ENCODE measurements around the gene LNPEP. TPM values are rescaled to one million over a fixed set of nuclear protein-coding genes. Genes with fewer than 3 reads are reported as not detected.

LNPEP gene
- total RNA-seq, 1 donor from 2014 or later = 56.8 TPM

GRCh38 chr5:96962540-96962991 is 26.7 kb downstream of the LNPEP start:
- peaks cover 54% of the 10 kb centered on the region for H3K4me1 ChIP-seq
- H3K9me3 ChIP-seq (replicated peaks) = peaks cover 3% of the 10 kb centered on the region
- no peak overlapping the region for H3K4me3 ChIP-seq
- DNase-seq = no peak
- intact Hi-C loops (cut with micrococcal nuclease) = no loop called here
- H3K27me3 ChIP-seq (ENCODE audit: low read depth) = no peaks in the 10 kb centered on the region
- TF ChIP-seq, protein P1, sequence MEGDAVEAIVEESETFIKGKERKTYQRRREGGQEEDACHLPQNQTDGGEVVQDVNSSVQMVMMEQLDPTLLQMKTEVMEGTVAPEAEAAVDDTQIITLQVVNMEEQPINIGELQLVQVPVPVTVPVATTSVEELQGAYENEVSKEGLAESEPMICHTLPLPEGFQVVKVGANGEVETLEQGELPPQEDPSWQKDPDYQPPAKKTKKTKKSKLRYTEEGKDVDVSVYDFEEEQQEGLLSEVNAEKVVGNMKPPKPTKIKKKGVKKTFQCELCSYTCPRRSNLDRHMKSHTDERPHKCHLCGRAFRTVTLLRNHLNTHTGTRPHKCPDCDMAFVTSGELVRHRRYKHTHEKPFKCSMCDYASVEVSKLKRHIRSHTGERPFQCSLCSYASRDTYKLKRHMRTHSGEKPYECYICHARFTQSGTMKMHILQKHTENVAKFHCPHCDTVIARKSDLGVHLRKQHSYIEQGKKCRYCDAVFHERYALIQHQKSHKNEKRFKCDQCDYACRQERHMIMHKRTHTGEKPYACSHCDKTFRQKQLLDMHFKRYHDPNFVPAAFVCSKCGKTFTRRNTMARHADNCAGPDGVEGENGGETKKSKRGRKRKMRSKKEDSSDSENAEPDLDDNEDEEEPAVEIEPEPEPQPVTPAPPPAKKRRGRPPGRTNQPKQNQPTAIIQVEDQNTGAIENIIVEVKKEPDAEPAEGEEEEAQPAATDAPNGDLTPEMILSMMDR (IDR thresholded peaks at IDR 0.05; ENCODE audit: borderline replicate concordance) = no peak
- H3K36me3 ChIP-seq = no peaks in the 10 kb centered on the region
- H3K27ac ChIP-seq (replicated peaks) = peak overlapping the region; percentile 55

DNA sequence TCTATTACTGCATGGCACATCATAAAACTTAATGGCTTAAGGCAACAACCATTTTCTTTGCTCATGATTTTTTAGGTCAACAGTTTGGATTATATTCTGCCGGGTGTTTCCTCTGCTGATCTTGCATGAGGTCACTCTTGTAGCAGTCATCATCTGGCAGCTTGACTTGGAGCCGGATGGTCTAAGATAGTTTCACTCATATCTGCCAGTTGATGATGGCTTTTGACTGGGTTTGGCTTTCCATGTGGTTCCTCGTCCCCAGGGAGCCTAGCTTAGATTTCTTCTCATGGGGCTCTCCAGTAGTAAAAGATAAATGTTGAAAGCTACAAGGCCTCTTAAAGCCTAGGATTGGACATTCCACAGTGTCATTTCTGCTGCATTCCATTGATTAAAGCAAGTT is 27.4 kb downstream of the LNPEP start:
- H3K9me3 ChIP-seq (replicated peaks) = peaks cover 3% of the 10 kb centered on the region
- intact Hi-C loops (cut with micrococcal nuclease) = no loop called here
- no peaks in the 10 kb centered on the region for H3K36me3 ChIP-seq
- H3K4me1 ChIP-seq = peaks cover 61% of the 10 kb centered on the region
- no peaks in the 10 kb centered on the region for H3K27me3 ChIP-seq (ENCODE audit: low read depth)
- peak overlapping the region; percentile 55 for H3K27ac ChIP-seq (replicated peaks)
- peak; percentile 56 for DNase-seq
- TF ChIP-seq, protein P1 (IDR thresholded peaks at IDR 0.05; ENCODE audit: borderline replicate concordance) = no peak
- no peak overlapping the region for H3K4me3 ChIP-seq

- Histone ChIP-seq H3K27ac (replicated peaks) (peak overlapping the region; percentile 71), H3K4me3 (no peak overlapping the region), H3K9me3 (replicated peaks) (no peaks in the 10 kb centered on the region), H3K27me3 (ENCODE audit: low read depth) (no peaks in the 10 kb centered on the region), H3K36me3 (no peaks in the 10 kb centered on the region), H3K4me1 (peaks cover 78% of the 10 kb centered on the region)
- DNase-seq = no peak
- intact Hi-C loops (cut with micrococcal nuclease) = no loop called here
- TF ChIP-seq, protein P1 (IDR thresholded peaks at IDR 0.05; ENCODE audit: borderline replicate concordance) = no peak
Measured at GRCh38 chr5:96966801-96967200, 30.9 kb downstream of the LNPEP start.

GRCh38 chr5:96967400-96967799 is 31.5 kb downstream of the LNPEP start:
- Histone ChIP-seq H3K4me1 (peaks cover 78% of the 10 kb centered on the region), H3K4me3 (no peak overlapping the region), H3K27ac (replicated peaks) (peak overlapping the region; percentile 71), H3K27me3 (ENCODE audit: low read depth) (no peaks in the 10 kb centered on the region), H3K36me3 (no peaks in the 10 kb centered on the region), H3K9me3 (replicated peaks) (no peaks in the 10 kb centered on the region)
- intact Hi-C loops (cut with micrococcal nuclease) = no loop called here
- DNase-seq = no peak
- TF ChIP-seq, protein P1 (IDR thresholded peaks at IDR 0.05; ENCODE audit: borderline replicate concordance) = no peak

GRCh38 chr5:96968074-96968473 is 32.2 kb downstream of the LNPEP start:
- no peaks in the 10 kb centered on the region for H3K27me3 ChIP-seq (ENCODE audit: low read depth)
- peak overlapping the region; percentile 71 for H3K27ac ChIP-seq (replicated peaks)
- peak overlapping the region; percentile 8 for H3K4me3 ChIP-seq
- no peaks in the 10 kb centered on the region for H3K9me3 ChIP-seq (replicated peaks)
- TF ChIP-seq, protein P1 (IDR thresholded peaks at IDR 0.05; ENCODE audit: borderline replicate concordance) = no peak
- DNase-seq = no peak
- intact Hi-C loops (cut with micrococcal nuclease) = no loop called here
- H3K36me3 ChIP-seq = no peaks in the 10 kb centered on the region
- H3K4me1 ChIP-seq = peaks cover 78% of the 10 kb centered on the region

Measured in left ventricle myocardium inferior (tissue), 1 donor.